Fibroblast of skin of left biceps (primary cell): ENCODE data around the gene KRT16.
A peak's percentile ranks its signal among the peaks of the same experiment; 100 is the strongest.
"Not testable (repeated sequence)": the region's sequence is repeated elsewhere in the genome, so short reads cannot be mapped to it uniquely, and the experiment has no call there.

Source experiments
- DNase-seq, 2 experiments: peaks; one replicate each; pipeline ENCODE4 v3.0.0-alpha.2; 2013; ENCODE audit warnings: low read depth in 2 of 2

Gene KRT16

GRCh38 chr17:41583137-41584127 is 29.1 kb downstream of the KRT16 start:
- DNase-seq, result no peak

GRCh38 chr17:41582061-41582968 is 30.3 kb downstream of the KRT16 start:
- DNase-seq, result not testable (repeated sequence)

GRCh38 chr17:41581366-41582060 is 31.1 kb downstream of the KRT16 start:
- no peak for DNase-seq

- DNase-seq, result no peak
Observed at GRCh38 chr17:41580687-41581365, 31.7 kb downstream of the KRT16 start.

GRCh38 chr17:41580244-41580575 is 32.4 kb downstream of the KRT16 start:
- no peak for DNase-seq

- peak; percentile 14 to 19 for DNase-seq
Observed at GRCh38 chr17:41579484-41580243, 32.9 kb downstream of the KRT16 start.

- DNase-seq, result no peak
Observed at GRCh38 chr17:41578971-41579370, 33.6 kb downstream of the KRT16 start.

GRCh38 chr17:41578538-41578937 is 34.0 kb downstream of the KRT16 start:
- no peak for DNase-seq

- DNase-seq, result not testable (repeated sequence)
Observed at GRCh38 chr17:41576740-41577139, 35.8 kb downstream of the KRT16 start.

GRCh38 chr17:41575336-41575735 is 37.2 kb downstream of the KRT16 start:
- no peak for DNase-seq

GRCh38 chr17:41571561-41572434 is 40.8 kb downstream of the KRT16 start, which contains the start of gene KRT9:
Gene KRT9, minus strand, starts transcription at chr17:41572059. Its CDS starts 67 bp downstream, at chr17:41571992.
- DNase-seq, result no peak

GRCh38 chr17:41567317-41567716 is 45.2 kb downstream of the KRT16 start:
- no peak for DNase-seq

GRCh38 chr17:41565338-41565737 is 47.2 kb downstream of the KRT16 start:
- no peak for DNase-seq

- DNase-seq, result no peak
Observed at GRCh38 chr17:41563607-41564170, 48.9 kb downstream of the KRT16 start.

GRCh38 chr17:41561554-41561953 is 51.0 kb downstream of the KRT16 start:
- no peak for DNase-seq
